ENCODE measurements around the gene UCK2. TPM values are rescaled to one million over a fixed set of nuclear protein-coding genes. Genes with fewer than 3 reads are reported as not detected.

UCK2 gene
- total and polyA plus RNA-seq, 9 of the 15 experiments (the other 6 are each of a cell fraction or from before 2014, with no cell fraction given) = 71.6 to 145 (median 95.8) TPM

DNA sequence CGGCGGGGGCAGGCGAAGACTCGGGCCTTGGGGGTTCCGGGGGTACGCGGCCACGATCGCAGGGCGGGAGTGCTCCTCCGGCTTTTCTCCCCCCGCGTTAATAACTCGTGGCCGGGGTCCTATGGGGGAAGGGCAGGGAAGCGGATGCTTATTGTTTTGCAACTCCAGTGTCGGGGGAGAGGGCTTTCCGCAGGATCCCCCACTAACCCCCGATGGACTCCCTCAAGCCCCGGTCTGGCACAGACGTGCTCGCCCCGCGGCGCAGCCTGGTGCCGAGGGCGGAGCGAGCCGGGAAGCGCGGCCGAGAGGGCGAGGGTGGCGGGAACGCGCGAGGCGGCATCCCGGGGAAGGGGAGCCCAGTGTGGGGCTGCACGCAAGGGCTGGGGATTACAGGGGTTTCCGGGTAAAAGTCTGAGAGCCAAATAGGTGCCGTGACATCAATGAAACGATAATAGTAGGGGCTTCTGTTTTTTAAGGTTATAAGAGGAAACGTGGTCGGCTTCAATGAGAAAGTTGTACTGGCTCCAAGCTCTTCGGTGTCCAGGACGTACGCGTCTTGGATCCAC is 772 bp downstream of the UCK2 start (continued):
- no peak for TF ChIP-seq SIX5 (IDR thresholded peaks at IDR 0.05; ENCODE audit: borderline replicate concordance in 1 of 2, insufficient read depth in 1 of 2, low read depth in 1 of 2, low read length in 2 of 2)
- no peak for TF ChIP-seq NFXL1 (CRISPR knock-in tag; IDR thresholded peaks at IDR 0.05)
- TF ChIP-seq ZNF408 (CRISPR knock-in tag; IDR thresholded peaks at IDR 0.05; ENCODE audit: low read depth) = no peak
- TF ChIP-seq NUFIP1 (IDR thresholded peaks at IDR 0.05; ENCODE audit: partially characterized antibody) = no peak
- no peak for TF ChIP-seq ZC3H11A (IDR thresholded peaks at IDR 0.05; ENCODE audit: low read depth, low read length)
- TF ChIP-seq, protein P1, sequence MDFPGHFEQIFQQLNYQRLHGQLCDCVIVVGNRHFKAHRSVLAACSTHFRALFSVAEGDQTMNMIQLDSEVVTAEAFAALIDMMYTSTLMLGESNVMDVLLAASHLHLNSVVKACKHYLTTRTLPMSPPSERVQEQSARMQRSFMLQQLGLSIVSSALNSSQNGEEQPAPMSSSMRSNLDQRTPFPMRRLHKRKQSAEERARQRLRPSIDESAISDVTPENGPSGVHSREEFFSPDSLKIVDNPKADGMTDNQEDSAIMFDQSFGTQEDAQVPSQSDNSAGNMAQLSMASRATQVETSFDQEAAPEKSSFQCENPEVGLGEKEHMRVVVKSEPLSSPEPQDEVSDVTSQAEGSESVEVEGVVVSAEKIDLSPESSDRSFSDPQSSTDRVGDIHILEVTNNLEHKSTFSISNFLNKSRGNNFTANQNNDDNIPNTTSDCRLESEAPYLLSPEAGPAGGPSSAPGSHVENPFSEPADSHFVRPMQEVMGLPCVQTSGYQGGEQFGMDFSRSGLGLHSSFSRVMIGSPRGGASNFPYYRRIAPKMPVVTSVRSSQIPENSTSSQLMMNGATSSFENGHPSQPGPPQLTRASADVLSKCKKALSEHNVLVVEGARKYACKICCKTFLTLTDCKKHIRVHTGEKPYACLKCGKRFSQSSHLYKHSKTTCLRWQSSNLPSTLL (IDR thresholded peaks at IDR 0.05) = no peak
- no peak for TF ChIP-seq IFI16 (CRISPR knock-in tag; IDR thresholded peaks at IDR 0.05)
- peak; percentile 52; the same call in 1 of the 2 replicates for TF ChIP-seq OTX1 (CRISPR knock-in tag; IDR thresholded peaks at IDR 0.05)
- TF ChIP-seq MEIS2 (IDR thresholded peaks at IDR 0.05; ENCODE audit: partially characterized antibody) = no peak
- no peak; a peak in 1 of 4 replicates for TF ChIP-seq NRF1 (conservative IDR thresholded peaks at IDR 0.05 in 1 of 2, IDR thresholded peaks at IDR 0.05 in 1 of 2)
- no peak for TF ChIP-seq POU5F1 (IDR thresholded peaks at IDR 0.05; ENCODE audit: borderline replicate concordance, low read depth, low read length, partially characterized antibody)
- TF ChIP-seq GATA2 (CRISPR knock-in tag; IDR thresholded peaks at IDR 0.05) = no peak
- no peak for TF ChIP-seq MTA3 (IDR thresholded peaks at IDR 0.05; ENCODE audit: borderline replicate concordance)
- TF ChIP-seq PTRF (tag; IDR thresholded peaks at IDR 0.05) = no peak
- TF ChIP-seq, protein P2, sequence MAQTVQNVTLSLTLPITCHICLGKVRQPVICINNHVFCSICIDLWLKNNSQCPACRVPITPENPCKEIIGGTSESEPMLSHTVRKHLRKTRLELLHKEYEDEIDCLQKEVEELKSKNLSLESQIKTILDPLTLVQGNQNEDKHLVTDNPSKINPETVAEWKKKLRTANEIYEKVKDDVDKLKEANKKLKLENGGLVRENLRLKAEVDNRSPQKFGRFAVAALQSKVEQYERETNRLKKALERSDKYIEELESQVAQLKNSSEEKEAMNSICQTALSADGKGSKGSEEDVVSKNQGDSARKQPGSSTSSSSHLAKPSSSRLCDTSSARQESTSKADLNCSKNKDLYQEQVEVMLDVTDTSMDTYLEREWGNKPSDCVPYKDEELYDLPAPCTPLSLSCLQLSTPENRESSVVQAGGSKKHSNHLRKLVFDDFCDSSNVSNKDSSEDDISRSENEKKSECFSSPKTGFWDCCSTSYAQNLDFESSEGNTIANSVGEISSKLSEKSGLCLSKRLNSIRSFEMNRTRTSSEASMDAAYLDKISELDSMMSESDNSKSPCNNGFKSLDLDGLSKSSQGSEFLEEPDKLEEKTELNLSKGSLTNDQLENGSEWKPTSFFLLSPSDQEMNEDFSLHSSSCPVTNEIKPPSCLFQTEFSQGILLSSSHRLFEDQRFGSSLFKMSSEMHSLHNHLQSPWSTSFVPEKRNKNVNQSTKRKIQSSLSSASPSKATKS (CRISPR knock-in tag; IDR thresholded peaks at IDR 0.05) = no peak
- peak; percentile 88 for TF ChIP-seq ATF7 (IDR thresholded peaks at IDR 0.05)
- no peak for TF ChIP-seq ZNF134 (CRISPR knock-in tag; conservative IDR thresholded peaks at IDR 0.05)
- TF ChIP-seq ATF1 (CRISPR knock-in tag; IDR thresholded peaks at IDR 0.05) = no peak
- TF ChIP-seq ATF1 (tag; IDR thresholded peaks at IDR 0.05) = no peak; the same call in 1 of the 2 replicates
- TF ChIP-seq, protein P3, sequence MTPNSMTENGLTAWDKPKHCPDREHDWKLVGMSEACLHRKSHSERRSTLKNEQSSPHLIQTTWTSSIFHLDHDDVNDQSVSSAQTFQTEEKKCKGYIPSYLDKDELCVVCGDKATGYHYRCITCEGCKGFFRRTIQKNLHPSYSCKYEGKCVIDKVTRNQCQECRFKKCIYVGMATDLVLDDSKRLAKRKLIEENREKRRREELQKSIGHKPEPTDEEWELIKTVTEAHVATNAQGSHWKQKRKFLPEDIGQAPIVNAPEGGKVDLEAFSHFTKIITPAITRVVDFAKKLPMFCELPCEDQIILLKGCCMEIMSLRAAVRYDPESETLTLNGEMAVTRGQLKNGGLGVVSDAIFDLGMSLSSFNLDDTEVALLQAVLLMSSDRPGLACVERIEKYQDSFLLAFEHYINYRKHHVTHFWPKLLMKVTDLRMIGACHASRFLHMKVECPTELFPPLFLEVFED (CRISPR knock-in tag; conservative IDR thresholded peaks at IDR 0.05) = no peak; the same call in 1 of the 2 replicates
- no peak for TF ChIP-seq ZKSCAN3 (CRISPR knock-in tag; IDR thresholded peaks at IDR 0.05)
- no peak for TF ChIP-seq POLR2AphosphoS2 (IDR thresholded peaks at IDR 0.05; ENCODE audit: low read length)
- TF ChIP-seq ZC3H8 (IDR thresholded peaks at IDR 0.05) = no peak
- no peak for TF ChIP-seq ZFP30 (CRISPR knock-in tag; IDR thresholded peaks at IDR 0.05; ENCODE audit: borderline replicate concordance)
- no peak for TF ChIP-seq ESRRA (IDR thresholded peaks at IDR 0.05; ENCODE audit: borderline replicate concordance, low read depth)

All from K562 (cell line).